ENCODE data around the gene ALDH1A3.

Gene ALDH1A3

DNA sequence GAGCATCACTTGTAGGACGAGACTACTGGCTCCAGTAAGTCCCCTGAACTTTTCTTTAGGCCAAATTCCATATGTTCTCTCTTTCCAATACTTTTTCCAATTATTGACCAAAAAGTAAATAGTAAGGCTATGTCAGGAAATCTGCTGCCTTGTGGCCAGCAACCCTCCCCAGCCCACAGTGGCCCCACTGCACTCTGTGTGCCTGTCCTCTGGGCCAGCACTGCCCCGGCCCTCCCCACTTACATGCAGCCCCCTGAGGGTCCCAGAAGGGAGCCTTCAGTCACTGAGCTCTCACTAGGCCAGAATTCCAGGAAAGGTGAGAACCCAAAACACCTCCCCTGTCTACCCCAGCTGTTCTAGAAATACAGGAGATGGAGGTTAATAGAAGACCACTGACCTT is 21.3 kb upstream of the ALDH1A3 start:
- in situ Hi-C loops (cut with HindIII; ENCODE audit: low sequenced_read_pairs), result no loop called here

GRCh38 chr15:100859970-100860828 is 19.4 kb upstream of the ALDH1A3 start:
- in situ Hi-C loops (cut with HindIII; ENCODE audit: low sequenced_read_pairs), result no loop called here

DNA sequence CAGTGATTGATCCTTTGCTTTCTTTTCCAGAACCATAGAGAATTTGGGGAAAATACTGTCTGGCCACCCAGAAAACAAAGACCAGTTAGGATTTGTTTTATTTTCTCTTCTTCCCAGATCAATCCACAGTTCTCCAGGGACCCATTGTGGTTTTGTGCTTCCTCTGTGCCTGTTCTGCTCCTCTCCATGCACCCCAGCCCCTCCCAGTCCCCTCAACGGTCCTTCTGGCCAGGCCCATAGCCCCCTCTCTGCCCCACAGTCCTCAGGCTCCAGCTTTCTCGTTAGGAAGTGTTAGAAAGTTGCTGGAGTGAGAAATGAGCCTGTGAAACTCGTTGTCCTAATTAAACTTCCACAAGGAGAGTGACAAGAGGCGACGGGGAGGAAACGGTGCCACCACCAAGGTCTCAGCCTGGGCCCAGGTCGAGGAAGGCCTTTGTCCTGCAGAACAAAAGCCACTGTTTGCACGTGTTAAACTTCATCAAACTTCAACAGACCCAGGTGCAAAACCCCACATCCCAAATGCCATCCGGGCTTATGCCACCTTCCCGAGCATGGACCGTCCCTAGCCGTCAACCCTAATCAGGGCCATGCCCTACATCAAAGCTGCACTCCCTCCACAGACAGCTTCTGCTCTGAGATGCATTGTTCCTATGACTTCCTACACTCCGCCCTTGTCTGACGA is 18.7 kb upstream of the ALDH1A3 start:
- in situ Hi-C loops (cut with HindIII; ENCODE audit: low sequenced_read_pairs), result no loop called here

DNA sequence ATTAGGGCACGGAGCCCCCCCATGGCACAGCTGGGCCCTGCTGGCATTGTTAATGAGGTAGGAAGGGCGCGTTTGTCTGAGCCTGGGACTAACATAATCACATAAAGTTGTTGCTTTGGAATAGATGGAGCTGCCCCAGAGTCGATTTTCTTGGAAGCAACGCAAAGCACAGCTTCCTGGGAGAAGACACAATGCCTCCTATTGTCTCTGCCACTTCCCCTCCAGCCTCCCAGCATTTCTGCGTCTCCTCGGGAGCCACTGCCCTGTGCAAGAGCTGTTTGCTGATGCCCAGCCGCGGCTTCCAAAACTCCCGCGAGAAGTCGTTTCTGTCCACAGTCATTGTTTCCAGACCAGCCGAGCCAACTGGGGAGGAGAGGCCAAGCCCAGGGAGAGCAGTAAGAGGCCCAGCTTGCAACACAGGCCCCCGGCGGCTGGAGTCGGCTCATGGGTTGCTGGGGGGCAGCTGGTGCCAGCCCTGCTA is 18.1 kb upstream of the ALDH1A3 start:
- in situ Hi-C loops (cut with HindIII; ENCODE audit: low sequenced_read_pairs), result no loop called here

DNA sequence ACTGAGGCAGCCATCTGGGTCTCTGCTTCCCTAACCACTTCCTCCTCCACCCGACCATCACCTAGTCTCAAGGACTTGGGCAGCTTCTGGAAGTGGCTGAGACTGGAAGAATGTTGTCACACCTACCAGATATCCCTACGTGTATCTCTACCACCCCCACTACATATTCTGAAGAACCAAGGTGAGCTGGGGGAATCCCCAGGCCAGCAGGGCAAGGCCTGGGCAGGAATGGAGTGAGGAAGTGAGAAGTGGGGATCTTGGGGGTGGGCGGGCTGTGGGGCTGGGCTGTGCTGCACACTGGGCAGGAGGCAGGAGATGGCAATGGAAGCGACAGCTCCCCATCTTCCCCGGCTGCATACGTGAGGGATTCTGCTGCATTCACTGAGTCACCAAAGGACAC is 17.5 kb upstream of the ALDH1A3 start:
- in situ Hi-C loops (cut with HindIII; ENCODE audit: low sequenced_read_pairs), result no loop called here

DNA sequence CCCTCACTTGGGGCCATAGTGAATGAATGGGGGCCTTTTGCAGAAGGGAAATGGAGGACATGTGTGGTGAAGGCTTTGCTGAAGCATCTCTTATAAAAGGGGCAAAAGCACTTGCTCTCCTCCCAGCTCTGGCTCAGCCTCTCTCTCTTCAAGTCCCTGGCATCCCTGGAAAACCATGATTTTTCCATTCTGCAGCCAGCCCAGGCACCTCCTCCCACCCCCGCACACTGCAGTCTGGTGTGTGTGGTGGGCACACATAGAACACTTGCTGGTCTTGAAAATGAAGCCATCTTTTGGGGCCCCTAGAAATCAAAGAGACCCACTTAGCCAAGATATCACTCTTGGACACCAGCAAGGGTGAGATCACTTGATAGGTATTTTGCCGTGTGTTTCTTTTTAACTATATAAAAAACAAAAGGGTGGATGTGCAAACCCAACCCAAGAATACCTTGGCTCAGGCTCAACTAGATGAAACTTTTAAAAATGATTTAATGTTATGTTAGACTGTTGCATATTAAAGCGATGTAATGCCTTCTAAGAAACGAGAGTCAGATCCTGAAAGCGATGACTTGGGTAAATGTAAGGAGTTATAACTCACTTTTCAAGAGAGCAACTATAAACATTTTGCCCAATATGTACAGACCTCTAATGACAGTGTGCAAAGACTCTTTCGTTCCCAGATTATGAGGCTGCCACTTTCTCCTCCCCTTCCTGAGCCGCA is 16.4 kb upstream of the ALDH1A3 start:
- in situ Hi-C loops (cut with HindIII; ENCODE audit: low sequenced_read_pairs), result no loop called here

- in situ Hi-C loops (cut with HindIII; ENCODE audit: low sequenced_read_pairs), result no loop called here
Measured at GRCh38 chr15:100863796-100864267, 15.8 kb upstream of the ALDH1A3 start.

DNA sequence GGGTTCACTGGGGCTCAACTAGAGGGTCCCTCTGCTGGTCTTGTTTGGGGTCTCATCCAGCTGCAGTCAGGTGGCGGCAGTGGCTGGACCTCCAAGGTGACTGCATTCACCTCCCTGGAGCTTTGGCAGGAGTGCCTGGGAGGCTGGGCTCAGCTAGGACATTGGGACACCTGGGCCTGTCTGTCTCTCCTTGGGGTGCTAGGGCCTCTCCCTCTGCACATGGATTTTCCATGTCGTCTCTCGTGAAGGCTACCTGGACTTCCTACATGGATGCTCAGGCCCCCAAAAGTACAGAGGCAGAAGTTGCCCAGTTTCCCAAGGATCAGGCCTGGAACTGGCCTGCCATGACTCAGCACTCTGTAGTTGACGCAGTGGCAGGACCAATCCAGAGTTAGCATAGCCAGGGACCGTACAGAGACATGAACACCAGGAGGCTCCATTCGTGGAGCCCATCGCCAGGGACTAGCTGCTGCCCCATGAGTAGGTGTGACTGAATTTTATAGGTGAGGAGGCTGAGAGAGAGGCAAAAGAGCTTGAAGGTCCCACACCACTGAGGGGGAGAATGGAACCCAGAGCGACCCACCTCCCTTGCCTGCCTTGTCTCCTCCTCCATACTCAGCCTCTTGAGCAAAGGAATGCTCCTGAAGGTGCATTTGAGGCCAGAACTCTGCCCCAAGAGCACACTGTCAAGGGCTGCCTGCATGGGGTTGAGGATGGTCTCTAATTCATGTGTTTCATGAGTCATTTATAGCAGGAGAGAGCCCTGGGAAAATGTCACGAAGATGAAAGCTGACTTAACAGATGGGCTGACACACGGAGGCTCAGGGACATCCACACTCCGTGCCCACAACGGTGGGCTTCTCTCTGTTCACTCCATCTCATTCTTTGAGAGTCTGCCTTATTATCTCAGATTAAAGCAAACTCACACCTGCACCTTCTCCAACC is 13.0 kb upstream of the ALDH1A3 start:
- in situ Hi-C loops (cut with HindIII; ENCODE audit: low sequenced_read_pairs), result no loop called here

DNA sequence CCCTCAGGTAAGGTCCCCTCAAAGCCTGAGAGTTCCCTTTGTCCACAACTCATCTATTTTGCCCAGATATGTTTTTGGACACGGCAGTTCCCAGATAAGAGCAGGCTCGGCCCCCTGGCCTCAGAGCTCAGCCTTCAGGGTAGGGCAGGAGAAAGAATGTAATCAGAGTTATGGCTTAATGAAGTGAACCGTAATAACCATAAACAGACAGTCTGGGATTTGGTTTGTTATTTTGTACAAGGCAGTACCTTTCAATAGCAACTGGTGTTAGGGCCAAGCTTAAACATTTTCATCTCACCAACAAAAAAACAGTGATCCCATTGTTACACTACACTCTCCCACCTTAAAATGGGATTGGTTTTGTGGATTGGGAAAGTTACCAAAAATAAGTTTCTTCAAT is 12.2 kb upstream of the ALDH1A3 start:
- in situ Hi-C loops (cut with HindIII; ENCODE audit: low sequenced_read_pairs), result no loop called here

DNA sequence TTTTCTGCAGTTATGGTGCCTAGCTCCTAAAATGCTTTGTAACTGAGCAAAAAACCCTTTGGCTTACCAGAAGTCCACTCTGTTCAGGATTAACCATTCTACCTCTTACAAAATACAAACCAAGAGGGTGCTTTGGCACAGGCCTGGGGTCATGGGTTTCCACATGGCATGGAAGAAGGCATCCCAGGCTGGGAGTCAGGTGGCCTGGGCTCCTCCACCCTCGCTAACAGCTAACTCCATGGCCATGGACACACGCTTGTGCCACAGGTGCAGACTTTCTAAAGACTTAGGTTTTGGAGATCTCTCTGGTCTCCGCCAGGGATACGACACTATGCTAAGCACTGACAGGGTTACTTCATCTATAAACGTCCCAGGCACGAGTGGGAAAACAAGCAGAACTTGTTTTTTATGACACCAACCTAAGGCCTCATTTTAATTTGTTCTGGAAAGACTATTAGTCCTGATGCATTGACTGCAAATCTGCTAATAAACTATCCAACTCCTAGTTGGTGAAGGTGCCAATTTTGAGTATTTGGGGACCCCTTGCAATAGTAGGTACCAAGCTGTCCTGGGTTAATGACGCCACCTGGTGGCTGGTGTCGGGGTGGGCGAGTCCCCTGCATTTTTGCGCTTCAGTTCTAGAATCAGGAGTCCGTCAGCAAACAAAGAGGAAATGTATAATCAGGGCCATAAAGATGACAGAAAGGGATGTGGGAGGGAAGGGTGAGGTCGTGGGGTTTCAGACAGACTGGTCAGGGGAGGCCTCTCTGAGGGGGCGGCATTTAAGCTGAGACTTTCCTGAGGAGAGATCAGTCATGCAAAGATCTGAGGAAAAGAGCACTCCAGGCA is 10.3 kb upstream of the ALDH1A3 start:
- in situ Hi-C loops (cut with HindIII; ENCODE audit: low sequenced_read_pairs), result no loop called here

GRCh38 chr15:100873029-100873677 is 6.5 kb upstream of the ALDH1A3 start:
- in situ Hi-C loops (cut with HindIII; ENCODE audit: low sequenced_read_pairs), result no loop called here

DNA sequence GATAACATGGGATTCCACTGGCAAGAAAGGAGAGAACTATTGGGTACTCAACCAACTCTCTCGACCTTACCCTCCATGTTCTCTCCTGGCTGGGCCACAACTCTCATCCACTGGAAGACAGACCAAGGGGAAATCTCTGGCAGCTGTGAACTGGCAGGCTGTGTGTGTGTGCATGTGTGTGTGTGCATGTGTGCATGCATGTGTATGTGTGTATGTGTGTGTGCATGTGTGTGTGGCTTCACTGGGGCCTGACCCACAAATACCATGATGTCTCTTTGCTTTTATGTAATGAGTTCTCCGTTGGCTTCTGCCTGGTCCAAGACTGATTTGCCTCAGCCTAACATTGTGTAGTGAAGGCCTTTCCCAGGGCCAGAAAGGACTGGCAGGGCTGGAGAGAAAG is 4.1 kb upstream of the ALDH1A3 start:
- in situ Hi-C loops (cut with HindIII; ENCODE audit: low sequenced_read_pairs), result no loop called here

DNA sequence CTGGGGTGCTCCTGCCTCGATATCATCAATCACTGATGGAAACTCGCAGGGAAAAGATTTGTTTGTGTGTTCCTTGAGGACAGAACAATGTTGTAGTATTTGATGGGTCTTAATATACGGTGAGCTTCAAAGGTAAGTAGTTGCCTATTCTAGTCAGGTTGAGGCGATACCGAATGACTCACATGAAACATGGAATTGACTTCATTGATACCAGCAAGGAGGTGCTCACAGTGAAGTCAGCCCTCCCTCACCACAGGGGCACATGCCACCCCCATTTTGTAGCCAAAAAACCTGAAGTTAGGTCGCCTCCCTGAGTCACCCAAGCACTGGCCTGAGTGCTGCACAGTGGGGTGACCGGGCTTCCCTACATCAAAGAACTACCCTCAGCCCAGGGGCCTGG is 3.7 kb upstream of the ALDH1A3 start:
- in situ Hi-C loops (cut with HindIII; ENCODE audit: low sequenced_read_pairs), result no loop called here

GRCh38 chr15:100877551-100877950 is 2.1 kb upstream of the ALDH1A3 start:
- in situ Hi-C loops (cut with HindIII; ENCODE audit: low sequenced_read_pairs), result no loop called here

DNA sequence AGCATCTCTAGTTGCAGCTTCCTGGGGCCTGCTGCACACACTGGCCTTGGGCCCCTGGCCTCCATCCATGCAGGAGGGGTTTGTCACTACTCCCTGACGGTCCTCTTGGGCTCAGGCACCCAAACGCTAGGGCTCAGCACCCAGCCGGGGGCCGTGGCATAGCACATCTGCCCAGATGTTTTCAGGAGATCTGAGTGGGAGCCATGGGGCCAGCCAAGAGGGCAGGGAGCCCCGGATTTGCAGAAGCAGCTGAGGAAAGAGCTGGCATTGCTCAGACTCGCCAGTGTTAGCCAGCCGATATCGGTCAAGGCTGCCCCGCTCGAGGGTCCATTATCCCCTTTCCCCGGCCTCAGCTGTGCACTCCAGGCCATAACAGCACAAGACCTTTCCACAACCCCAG is 1.5 kb upstream of the ALDH1A3 start:
- in situ Hi-C loops (cut with HindIII; ENCODE audit: low sequenced_read_pairs), result no loop called here

DNA sequence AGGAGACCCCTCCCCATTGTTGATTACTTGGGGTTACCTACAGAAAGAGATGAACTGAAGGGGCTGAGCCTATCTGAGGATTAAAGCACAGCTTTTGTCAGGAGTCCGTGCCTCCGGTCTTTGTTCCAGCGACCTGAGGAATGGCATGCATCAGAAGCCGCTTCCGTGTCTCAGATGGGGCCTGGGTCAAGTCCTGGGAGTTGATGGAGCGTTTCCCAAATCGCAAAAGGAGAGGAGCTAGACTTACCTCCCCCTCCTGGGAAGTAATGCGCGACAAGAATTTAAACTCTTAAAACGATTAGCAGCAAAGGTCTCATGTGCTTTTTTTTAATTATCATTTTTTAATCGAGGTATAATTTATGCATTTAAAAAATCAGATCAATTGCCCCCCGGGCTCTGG is 983 bp upstream of the ALDH1A3 start:
- in situ Hi-C loops (cut with HindIII; ENCODE audit: low sequenced_read_pairs), result no loop called here

- in situ Hi-C loops (cut with HindIII; ENCODE audit: low sequenced_read_pairs), result no loop called here
Measured at GRCh38 chr15:100879061-100879463, 569 bp upstream of the ALDH1A3 start.

DNA sequence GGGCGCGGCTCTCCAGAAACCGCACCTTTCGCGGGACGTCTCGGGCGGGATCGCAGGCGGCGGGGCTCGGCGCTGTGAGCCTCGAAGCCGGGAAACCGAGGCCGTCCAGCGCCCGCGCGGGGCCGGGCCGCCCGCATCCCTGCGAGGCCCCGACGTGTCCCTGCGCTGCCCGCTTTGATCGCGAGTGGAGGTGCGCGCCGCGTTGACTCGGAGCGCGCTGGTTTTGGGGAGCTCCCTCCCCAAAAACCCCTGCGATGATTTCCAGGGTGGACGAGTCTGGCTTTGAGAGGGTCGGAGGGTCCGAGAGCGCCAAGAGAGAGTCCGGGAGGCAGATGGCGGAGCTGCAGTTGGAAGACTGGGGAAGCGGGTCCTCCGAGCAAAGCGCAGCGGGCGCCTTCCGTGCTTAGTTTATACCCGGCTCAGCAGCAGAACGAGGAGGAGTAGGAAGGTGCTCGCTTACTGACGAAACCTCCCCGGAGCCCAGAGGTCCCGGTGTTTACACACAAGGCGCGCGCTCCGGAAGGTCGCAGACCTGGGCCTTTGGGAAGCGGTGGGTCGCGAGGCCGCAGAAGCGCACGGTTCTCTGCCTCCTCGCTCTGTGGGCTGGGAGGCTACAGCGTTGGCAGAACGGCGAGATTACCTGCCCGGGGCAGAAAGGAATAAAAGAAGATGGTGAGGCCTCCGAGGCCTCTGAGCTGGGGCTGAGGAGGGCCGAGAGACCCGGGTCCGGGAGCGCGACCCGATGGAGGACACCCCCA is 687 bp downstream of the ALDH1A3 start:
- in situ Hi-C loops (cut with HindIII; ENCODE audit: low sequenced_read_pairs), result no loop called here

All from DLD1 (cell line).